ENCODE results near the gene PPM1H.
"Not testable (repeated sequence)": the region's sequence is repeated elsewhere in the genome, so short reads cannot be mapped to it uniquely, and the experiment has no call there.

The PPM1H gene

DNA sequence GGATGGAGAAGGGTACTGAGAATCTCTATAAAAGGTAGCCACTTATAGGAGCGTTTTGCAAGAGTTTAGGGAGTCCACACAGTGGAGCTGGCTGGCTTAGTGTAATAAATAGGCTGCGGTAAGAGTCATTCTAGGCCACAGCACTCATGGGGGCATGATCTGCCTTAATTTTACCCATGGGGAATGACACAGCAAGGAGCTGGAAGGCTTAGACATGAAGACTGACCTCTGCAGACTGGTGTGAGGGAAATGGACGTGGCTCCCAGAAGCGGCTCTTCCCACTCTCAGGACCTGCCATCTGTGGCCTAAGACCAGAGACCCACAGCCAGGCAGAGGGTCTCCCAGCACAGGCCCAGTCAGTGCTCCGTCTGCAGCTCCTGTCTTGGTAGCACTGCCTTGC, 173.3 kb downstream of the PPM1H start:
- no peak for DNase-seq

DNA sequence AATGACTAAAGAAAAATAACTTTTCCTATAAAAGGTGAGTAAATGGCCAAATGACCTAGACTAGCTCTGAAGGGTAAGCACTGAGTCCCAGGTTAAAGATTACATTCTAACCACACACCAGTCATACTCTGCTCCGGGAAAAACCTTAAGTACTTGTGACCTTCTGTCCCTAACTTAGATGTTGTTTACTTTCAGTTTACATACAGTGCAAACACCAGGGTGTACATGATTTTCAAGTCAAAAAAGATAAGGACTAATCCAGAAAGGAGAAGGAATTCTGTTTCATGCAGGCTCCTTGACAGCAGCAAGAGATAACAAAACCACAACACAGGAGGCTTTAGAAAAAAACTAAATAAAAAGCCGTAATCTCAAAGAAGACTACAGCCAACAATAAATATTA, 174.2 kb downstream of the PPM1H start:
- DNase-seq, result peak; percentile 30

DNA sequence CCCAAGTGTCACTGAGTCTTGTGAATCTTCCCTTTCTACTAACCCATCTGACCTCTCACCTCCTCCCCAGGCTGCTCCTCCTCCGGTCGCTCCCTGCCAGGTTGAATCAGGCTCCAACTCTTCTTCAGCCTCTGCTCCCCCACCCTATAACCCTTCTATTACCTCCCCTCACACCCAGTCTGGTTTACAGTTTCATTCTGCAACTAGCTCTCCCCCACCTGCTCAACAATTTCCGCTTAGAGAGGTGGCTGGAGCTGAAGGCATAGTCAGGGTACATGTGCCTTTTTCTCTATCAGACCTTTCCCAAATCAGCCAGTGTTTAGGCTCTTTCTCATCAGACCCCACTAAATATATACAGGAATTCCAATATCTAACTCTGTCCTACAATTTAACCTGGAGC, 174.6 kb downstream of the PPM1H start:
- not testable (repeated sequence) for DNase-seq

DNA sequence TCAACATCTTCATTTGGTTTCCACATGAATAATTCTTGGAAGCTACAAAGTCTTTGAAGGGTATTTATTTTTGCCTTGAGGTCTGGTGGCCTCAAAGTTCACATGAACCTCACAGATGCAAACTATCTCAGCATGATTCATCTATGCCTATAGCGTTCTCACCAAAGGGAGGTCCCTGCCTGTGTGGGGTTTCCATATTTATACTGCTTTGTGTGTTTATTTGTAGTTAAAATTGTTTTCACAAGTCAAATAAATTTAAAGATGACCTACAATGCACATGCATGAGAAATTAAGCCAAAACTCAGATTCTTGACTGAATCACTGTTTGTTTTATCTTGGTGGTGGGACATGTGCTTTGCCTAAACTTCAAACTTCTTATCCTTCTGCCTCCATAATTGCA, 176.7 kb downstream of the PPM1H start:
- no peak for DNase-seq

DNA sequence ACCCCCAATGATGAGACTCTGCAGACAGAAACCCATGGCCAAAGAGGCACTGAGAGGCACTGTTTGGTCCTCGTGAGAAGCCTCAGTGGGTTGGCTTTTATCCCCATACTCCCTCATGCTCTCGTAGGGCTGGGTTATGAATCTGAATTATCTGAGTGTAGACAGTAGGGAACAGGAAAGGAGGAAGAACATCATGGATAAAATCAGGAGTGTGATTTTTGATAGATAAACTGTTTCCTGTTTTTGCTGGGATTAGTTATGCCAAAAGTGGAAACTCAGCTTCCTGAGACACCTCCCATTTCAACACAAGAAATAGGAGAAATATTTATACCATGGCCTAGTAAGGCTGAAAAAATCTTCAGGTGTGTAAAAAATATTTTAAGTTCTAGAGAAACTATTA, 177.9 kb downstream of the PPM1H start:
- DNase-seq, result no peak

DNA sequence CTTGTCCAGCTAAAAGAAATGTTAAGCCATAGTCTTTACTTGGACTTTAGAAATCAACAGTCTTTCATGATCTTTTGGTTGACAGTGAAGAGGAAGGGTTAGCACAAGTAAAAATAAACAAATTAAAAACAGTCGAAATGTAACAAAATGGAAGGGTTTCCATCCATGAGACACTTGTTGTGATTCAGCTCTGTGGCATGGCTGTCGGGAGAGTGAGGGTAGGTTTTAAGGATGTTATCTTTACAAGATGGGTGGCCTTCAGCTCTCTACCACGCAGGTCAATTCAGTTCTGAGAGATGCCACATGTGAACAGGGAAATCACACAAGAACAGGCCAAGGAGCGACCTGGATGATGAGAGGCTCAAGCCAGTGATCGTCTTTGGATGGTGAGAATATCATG, 180.2 kb downstream of the PPM1H start:
- no peak for DNase-seq

DNA sequence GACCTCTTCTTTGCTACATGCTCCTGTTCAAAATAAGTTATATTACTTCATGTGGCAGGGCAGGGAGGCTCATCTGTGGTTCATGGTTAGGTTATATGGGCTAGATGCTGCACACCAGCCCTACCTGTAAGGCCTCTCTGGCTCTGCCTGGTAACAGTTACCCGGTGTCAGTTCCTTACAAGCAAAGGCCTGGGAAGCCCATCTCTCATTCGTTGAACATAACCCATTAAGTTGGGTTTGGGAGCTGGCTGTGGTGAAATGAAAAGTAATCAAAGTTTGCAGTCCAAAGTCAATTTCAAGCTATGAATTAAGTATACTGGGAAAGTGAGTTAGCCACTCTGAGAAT, 183.2 kb downstream of the PPM1H start:
- DNase-seq, result no peak

DNA sequence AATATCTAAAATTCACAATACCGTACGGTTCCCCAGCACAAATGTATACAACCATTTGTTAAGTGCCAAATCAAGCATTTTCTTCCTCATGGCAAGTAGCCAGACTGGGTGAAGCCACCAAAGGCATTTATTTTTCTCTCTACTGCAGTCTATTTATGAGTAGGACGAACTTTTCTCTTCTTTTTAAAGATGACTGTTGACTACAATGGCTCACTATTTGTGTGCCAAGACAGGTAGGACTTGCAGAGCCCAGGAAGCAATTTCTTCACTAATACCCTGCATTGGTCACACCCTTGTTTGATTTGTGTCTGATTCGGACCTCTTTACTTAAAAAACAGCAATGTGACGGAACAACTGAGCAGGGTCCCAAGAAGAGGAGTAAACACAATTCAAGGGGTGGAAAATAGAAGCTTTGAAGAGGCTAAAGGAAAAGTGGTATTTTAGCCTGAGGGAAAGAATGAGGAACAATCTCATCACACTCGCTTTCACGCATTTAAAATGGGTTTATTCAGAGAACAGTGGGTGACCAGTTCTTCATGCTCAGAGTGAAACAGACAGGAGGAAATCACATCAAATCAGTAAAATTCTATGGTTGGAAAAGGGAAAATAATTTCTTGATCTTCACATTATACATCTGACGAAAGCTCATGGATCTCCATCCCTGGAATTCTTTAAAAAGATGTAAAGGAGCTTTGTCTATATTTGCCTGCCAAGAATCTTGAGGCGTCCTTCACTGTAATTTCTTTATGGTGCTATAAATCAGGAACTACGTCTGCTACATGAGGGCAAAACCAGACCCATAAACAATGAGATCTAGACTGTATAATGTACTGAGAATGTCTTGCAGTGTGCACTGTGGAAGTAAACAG, 183.8 kb downstream of the PPM1H start:
- DNase-seq, result no peak

DNA sequence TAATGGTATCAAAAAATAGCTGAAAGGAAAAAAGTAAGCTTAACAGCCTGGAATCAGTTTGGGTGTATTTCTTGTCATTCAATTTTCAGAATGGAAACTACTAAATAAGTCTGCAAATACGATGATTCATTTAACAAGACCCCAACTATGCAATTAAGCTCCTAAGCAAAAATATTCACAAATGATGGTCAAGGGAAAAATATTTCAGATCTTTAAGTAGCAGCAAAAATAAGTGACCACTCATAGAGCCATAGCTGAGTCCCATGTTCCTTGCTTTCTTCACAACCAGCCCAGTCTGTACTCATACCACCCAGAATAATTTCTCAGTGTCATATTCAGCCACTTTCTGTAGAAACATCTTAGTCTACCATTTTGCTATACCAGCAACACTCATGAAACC, 185.4 kb downstream of the PPM1H start:
- DNase-seq, result no peak

DNA sequence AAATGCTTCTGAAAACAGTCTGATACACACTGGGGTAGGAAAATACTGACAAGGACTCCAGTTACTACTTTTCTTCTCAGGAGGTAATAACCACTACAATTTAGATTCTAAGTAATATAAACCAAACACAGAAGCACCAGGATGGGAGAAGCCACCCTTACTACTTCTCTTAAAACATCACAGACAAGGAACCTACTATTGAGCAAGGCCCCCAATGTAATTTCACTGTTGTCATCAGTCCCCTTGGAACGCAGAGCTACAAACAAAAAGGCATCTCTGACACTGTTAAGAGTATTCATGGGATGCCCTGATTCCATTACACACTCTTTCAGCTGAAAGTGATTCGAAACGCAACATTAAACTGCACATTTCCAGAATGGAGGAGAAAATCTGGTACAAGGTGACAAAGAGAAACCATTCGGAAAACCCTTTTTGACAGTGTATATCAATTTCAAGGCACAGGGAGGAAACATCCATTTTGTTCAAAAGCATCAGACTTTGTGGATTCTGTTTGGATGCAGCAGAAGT, 185.9 kb downstream of the PPM1H start:
- DNase-seq, result no peak

DNA sequence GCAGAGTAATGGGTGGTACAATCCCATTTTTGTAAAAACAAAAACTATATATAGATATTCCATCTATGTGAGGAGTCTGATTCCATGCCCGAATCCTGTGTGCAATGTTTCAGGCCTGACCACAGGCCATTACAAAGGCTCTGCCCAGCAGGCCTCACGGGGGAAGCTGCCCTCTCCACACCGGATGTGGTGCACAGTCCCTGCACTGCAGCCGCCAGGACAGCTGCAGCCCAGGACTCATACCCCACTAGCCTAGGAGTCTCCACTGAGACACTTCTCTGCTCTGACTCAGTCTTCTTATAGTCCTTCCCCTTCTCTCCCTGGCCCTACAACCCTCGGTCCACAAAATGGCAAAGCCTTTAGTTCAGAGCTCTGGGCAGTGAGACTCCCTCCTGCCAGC, 190.4 kb downstream of the PPM1H start:
- DNase-seq, result no peak

DNA sequence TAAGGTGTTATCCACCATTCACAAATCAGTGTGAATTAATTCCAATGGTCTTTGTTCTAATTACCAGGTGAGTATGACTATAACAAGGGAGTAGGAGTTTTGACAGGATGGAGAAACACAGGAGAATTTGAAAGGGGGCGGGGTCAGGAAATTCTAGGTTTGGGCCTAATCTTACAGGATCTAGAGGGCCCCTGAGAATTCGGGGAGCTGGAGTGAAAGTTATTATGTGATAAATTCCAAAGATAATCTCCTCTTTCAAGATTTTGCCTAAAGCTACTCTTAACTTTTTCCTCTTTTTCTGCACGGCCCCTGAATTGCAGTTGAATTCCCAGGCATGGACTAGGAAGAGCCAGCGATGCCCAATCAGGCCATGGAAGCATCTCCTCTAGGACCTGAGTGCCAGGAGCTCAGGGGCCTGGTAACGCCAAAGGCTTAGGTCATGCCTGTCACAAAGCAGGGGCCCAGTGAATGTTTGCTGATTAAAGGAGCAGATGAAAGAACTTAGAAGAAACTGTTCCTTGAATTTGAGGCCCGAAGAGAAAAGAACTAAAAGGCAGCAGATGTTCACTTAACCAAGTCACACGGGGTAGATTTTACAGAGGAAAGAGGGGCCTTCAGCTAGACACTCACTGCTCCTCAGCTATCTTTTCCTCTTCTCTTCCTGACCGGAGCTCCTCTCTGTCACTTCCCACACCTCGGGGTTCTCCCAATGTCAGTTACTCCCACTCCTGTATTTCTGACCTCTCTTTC, 195.5 kb downstream of the PPM1H start:
- DNase-seq, result no peak

DNA sequence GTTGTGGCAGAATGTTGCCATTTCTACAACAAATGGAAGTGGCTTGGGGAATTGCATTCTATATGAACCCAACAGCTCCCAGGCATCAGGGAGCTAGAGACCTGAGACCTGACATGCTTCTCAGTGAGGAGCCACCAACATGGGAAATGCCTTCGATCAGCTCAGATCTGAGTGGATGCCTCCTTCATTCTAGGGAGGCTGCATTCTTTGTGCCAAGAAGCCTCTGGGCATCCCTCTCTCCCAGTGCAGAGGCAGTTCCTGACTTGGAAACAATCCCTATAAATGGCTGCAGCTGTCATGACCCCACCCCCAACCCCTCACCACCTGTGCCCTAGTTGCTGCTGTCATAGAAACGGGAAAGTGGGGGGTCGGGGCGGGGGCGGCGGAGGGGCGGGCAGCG, 196.3 kb downstream of the PPM1H start:
- no peak for DNase-seq

DNA sequence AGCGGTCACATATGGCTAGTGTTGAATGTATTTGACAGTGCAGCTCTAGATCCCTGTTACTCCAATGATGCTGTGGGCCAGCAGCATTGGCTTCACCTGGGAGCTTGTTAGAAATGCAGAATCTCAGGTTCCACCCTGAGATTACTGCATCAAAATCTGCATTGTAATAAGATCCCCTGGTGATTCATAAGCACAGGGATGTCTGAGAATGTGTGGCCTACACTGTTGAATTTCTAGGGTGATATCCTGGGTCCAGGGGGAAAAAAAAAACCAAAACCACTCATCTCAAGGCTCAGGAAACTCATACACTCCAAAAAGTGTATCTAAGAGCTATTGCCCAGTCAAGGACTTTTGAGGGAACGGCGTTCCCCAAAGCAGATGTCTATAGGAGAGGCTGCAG, 196.8 kb downstream of the PPM1H start:
- DNase-seq, result no peak

DNA sequence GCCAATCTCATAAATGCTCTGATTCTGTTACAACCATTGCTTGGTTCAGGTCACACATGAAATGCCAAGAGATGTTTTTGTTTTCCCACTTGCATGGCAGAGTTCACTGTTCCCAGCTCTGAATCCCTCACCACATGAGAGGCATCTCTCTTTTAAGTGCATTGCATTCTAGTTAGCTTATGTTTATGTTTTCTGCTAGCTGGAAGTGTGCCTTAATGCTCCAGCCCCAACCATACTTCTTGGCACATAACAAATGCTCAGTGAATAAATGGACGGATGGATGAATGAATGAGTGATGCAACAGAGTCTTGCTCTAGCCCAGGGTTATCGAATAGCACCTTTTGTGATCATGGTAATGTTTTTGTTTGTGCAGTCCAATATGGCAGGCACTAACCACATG, 197.3 kb downstream of the PPM1H start:
- no peak for DNase-seq

DNA sequence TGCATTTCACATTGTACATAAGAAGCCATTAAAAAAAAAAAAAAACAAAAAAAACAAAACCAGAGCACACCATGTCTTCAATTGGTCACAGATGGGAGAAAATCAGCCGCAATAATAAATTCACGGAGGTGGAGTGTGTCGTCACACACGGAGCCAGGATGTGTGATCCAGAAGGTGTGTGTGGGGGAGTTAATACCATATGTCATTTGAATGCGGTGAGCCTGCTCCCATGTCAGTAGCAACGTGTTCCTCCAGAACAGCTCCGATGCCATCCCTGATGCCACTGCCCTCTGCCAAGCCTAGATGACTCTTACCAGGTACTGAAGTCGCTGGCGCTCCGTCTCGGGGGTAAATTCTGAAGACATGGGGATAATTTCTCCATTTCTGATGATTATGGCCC, 197.8 kb downstream of the PPM1H start:
- DNase-seq, result no peak

DNA sequence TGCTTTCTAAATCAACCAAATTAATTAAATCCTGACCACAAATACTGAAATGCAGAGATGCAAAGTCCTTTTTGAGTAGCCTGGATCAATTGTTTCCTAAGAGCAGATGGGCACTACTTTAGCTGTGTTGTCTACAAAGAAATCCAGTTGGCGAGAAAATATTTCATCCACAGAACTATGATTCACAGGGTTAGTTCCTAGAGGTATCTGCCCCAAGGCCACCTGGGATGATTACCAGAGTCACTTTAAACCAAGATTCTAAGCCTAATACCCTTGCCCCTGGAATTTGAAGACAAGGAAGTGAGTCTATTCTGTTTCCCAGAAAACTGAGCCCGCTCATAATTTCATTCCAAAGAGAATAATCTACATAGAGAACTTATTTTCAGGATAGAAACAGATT, 198.4 kb downstream of the PPM1H start:
- no peak for DNase-seq

DNA sequence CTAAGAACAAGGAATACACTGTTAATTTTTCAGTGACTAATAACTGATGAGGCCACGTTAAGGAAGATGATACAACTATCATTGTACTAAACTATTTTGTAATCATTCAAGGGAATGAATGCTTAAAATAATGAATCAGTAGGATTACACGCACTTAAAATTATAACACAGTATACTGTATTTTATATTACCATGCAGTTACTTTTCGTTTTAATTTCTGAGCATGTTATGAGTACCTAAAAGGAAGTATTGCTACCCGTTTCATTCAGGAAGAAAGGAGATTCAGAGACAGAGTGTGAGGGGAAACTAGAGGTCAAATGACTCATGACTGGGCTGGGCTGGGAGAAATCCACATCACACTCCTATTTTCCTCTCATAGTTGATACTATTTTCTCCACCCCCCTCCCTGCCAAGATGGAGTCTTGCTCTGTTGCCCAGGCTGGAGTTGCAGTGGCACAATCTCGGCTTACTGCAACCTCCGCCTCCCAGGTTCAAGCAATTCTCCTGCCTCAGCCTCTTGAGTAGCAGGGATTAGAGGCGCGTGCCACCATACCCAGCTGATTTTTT, 202.0 kb downstream of the PPM1H start:
- no peak for DNase-seq

DNA sequence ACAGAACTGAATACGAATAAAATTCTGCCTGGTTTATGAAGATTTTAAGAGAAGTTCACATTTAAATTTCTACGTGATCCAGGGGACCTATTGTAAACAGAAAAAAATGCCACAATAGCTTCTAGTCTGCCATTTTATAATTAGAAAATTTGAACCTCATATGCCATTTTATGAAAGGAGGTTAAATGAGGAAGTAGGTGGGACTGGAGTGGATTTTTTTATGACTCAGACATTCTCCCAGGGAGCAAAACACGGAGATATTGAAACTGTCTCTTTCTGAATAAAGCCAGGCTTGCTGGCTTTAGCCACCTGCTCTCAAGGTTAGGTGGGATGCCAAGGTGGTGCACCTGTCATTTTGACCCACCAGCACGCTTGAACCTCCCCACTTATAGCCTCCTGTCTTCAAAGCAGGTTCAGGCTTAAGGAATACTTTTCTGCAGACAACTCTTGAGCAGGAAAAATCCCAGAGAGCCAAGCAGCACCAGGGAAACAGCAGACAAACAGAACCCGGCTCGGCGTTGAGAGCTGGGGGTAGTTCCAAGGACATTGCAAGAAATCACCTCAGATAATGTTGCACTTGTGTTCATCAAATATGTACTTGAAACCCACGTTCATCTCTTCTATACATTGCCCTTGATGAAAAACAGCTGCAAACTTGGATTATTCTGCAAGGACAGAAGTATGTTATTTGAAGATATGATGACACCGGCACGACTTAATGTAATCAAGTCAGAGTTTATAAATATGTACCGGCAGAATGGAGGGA, 203.7 kb downstream of the PPM1H start:
- peak; percentile 10 for DNase-seq

DNA sequence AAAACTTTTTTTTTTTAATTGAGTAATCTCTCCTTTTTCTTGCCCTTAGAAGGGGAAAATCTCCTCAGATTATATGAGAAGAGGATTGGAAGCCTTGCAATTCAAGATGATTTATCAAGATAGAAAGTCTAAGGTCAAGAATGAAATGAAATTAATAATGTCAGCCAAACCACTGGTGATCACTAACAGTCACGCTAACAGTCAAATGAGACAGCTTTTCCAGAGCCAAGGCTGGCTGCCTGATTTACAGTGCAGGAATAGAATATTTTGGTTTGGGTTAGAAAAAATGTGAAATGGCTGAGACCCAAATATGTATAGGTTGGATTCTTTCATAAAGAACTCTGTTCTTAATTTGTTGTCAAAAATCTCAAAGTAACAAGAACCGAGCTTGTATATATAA, 204.3 kb downstream of the PPM1H start:
- DNase-seq, result no peak

DNA sequence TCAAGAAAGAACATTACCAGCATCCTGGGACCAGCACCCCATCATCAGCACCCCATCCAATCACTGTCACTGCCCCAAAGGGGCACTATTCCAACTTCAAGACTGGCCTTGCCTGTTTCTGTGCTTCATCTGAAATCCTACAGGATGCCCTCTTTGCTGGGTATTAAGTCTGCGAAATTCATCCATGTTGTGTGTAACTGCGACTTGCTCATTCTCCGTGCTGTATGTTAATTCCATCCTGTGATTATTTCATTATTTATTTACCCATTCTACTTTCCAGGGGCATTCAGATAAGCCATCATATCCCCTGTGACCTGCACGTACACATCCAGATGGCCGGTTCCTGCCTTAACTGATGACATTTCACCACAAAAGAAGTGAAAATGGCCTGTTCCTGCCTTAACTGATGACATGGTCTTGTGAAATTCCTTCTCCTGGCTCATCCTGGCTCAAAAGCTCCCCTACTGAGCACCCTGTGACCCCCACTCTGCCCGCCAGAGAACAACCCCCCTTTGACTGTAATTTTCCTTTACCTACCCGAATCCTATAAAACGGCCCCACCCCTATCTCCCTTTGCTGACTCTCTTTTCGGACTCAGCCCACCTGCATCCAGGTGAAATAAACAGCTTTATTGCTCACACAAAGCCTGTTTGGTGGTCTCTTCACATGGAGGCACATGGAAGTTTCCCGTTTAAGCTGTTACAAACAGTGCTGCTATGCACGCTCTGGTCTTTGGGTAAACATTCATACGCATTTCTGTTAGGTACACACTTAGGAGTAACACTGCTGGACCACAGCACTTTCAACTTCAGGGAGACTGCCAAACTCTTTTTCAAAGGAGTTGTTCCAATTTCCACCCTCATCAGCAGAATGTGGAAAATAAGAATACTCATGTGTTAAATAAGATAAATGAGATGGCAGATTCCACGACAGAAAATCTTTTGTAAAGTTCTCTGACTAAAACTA, 205.1 kb downstream of the PPM1H start:
- not testable (repeated sequence) for DNase-seq

DNA sequence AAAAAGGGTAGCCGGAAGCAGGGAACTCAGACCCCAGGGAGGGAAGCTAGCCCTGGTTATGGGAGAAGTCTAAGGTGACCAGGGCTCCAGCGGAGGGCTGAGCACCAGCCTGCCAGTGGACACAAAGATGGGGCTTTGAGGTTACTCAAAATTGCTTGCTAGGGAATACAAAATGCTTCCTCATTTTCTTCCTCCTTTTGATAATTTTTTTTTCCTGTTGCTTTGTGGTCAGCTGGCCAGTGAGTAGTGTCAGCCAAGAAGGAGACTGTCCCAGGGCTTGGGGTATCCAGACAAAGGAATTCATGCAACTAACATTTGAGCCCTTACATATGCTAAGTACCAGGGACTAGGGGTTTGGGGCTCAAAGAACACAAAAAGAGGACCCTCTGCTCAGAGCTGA, 206.2 kb downstream of the PPM1H start:
- DNase-seq, result no peak
